Stomach smooth muscle (tissue), 2 donors: ENCODE data around the gene PRDM15.

Source experiments
- H3K27ac ChIP-seq: one replicate; pipeline ENCODE4 v1.7.0; 2013; ENCODE audit warnings: mild to moderate bottlenecking, low read length, inconsistent platforms
- H3K27me3 ChIP-seq, 2 donors: one replicate each; pipeline ENCODE4 v1.7.0; 2013; ENCODE audit warnings: low read length in 2 of 2; ENCODE audit not compliant: insufficient read depth in 2 of 2, control insufficient read depth in 1 of 2
- H3K36me3 ChIP-seq, 2 donors: one replicate each; pipeline ENCODE4 v1.7.0; 2013; ENCODE audit warnings: low read length in 2 of 2; ENCODE audit not compliant: control insufficient read depth in 2 of 2, insufficient read depth in 2 of 2
- H3K4me1 ChIP-seq: one replicate; pipeline ENCODE4 v1.7.0; 2013; ENCODE audit warnings: low read length; ENCODE audit not compliant: control insufficient read depth, insufficient read depth
- H3K4me3 ChIP-seq, 2 donors: one replicate each; pipeline ENCODE4 v1.7.0; 2013; ENCODE audit warnings: low read length in 2 of 2
- H3K9ac ChIP-seq, 2 donors: one replicate each; pipeline ENCODE4 v1.7.0; 2013; ENCODE audit warnings: low read length in 2 of 2, mild to moderate bottlenecking in 1 of 2
- H3K9me3 ChIP-seq, 2 donors: one replicate each; pipeline ENCODE4 v1.7.0; 2013; ENCODE audit warnings: low read length in 2 of 2; ENCODE audit not compliant: control insufficient read depth in 2 of 2
- donor health status: healthy.
- donor health status: Pancreatic carcinoma.

PRDM15 gene

GRCh38 chr21:41821756-41822431, 57.2 kb downstream of the PRDM15 start:
- peaks cover under 1% of the 10 kb centered on the region for H3K4me1 ChIP-seq
- no peak overlapping the region for H3K27ac ChIP-seq
- no peak overlapping the region for H3K9ac ChIP-seq
- no peaks in the 10 kb centered on the region for H3K9me3 ChIP-seq
- no peaks in the 10 kb centered on the region for H3K27me3 ChIP-seq
- peaks cover 0 to 15% of the 10 kb centered on the region in 2 donors for H3K36me3 ChIP-seq
- H3K4me3 ChIP-seq = no peak overlapping the region

GRCh38 chr21:41821081-41821755, 57.9 kb downstream of the PRDM15 start:
- Histone ChIP-seq H3K36me3 (peaks cover 0 to 15% of the 10 kb centered on the region in 2 donors), H3K9ac (no peak overlapping the region), H3K27me3 (no peaks in the 10 kb centered on the region), H3K27ac (no peak overlapping the region), H3K9me3 (no peaks in the 10 kb centered on the region), H3K4me1 (peaks cover 3% of the 10 kb centered on the region), H3K4me3 (no peak overlapping the region)

GRCh38 chr21:41820384-41821080, 58.6 kb downstream of the PRDM15 start:
- Histone ChIP-seq H3K9me3 (no peaks in the 10 kb centered on the region), H3K9ac (no peak overlapping the region), H3K27ac (no peak overlapping the region), H3K27me3 (no peaks in the 10 kb centered on the region), H3K4me3 (no peak overlapping the region), H3K4me1 (peaks cover 3% of the 10 kb centered on the region), H3K36me3 (peaks cover 0 to 12% of the 10 kb centered on the region in 2 donors)

- Histone ChIP-seq H3K27me3 (no peaks in the 10 kb centered on the region), H3K9me3 (no peaks in the 10 kb centered on the region), H3K36me3 (peaks cover 0 to 12% of the 10 kb centered on the region in 2 donors), H3K9ac (no peak overlapping the region), H3K4me1 (peaks cover 3% of the 10 kb centered on the region), H3K27ac (no peak overlapping the region), H3K4me3 (no peak overlapping the region)
Measured at GRCh38 chr21:41819856-41820281, 59.3 kb downstream of the PRDM15 start.

- Histone ChIP-seq H3K27ac (no peak overlapping the region), H3K4me3 (no peak overlapping the region), H3K9ac (no peak overlapping the region), H3K4me1 (peaks cover 3% of the 10 kb centered on the region), H3K27me3 (no peaks in the 10 kb centered on the region), H3K9me3 (no peaks in the 10 kb centered on the region), H3K36me3 (peaks cover 0 to 10% of the 10 kb centered on the region in 2 donors)
Measured at GRCh38 chr21:41819236-41819855, 59.8 kb downstream of the PRDM15 start.

GRCh38 chr21:41817877-41818855, 61.0 kb downstream of the PRDM15 start:
- Histone ChIP-seq H3K36me3 (peaks cover 4 to 14% of the 10 kb centered on the region in 2 donors), H3K4me1 (peaks cover 3% of the 10 kb centered on the region), H3K27me3 (no peaks in the 10 kb centered on the region), H3K4me3 (no peak overlapping the region), H3K27ac (no peak overlapping the region), H3K9me3 (no peaks in the 10 kb centered on the region), H3K9ac (no peak overlapping the region)

GRCh38 chr21:41817228-41817627, 61.9 kb downstream of the PRDM15 start:
- H3K4me3 ChIP-seq = no peak overlapping the region
- no peaks in the 10 kb centered on the region for H3K27me3 ChIP-seq
- peaks cover 7 to 19% of the 10 kb centered on the region in 2 donors for H3K36me3 ChIP-seq
- no peak overlapping the region for H3K9ac ChIP-seq
- H3K4me1 ChIP-seq = peaks cover 3% of the 10 kb centered on the region
- no peak overlapping the region for H3K27ac ChIP-seq
- no peaks in the 10 kb centered on the region for H3K9me3 ChIP-seq

GRCh38 chr21:41816583-41817165, 62.5 kb downstream of the PRDM15 start:
- Histone ChIP-seq H3K4me3 (no peak overlapping the region), H3K4me1 (peaks cover 3% of the 10 kb centered on the region), H3K9me3 (no peaks in the 10 kb centered on the region), H3K27me3 (no peaks in the 10 kb centered on the region), H3K36me3 (peaks cover 7 to 19% of the 10 kb centered on the region in 2 donors), H3K9ac (no peak overlapping the region), H3K27ac (no peak overlapping the region)

GRCh38 chr21:41815652-41816582, 63.2 kb downstream of the PRDM15 start:
- Histone ChIP-seq H3K36me3 (peaks cover 7 to 21% of the 10 kb centered on the region in 2 donors), H3K9me3 (no peaks in the 10 kb centered on the region), H3K4me1 (peaks cover 3% of the 10 kb centered on the region), H3K9ac (no peak overlapping the region), H3K4me3 (no peak overlapping the region), H3K27ac (no peak overlapping the region), H3K27me3 (no peaks in the 10 kb centered on the region)
